Suprapubic skin (tissue), 4 donors: ENCODE results near the gene RYR1. TPM values are rescaled to one million over a fixed set of nuclear protein-coding genes. Genes with fewer than 3 reads are reported as not detected.
A peak's percentile ranks its signal among the peaks of the same experiment; 100 is the strongest.

ENCODE experiments used
- DNase-seq, 2 donors: peaks; one replicate each; pipeline ENCODE4 v3.0.0-alpha.2; 2019; ENCODE audit warnings: low spot score in 2 of 2
- H3K27ac ChIP-seq: fragments of 200-600 bp; sonication (generic); one replicate; pipeline ENCODE4 v1.5.1; 2019
- H3K27me3 ChIP-seq: fragments of 200-600 bp; sonication (generic); one replicate; pipeline ENCODE4 v1.5.1; 2019
- H3K36me3 ChIP-seq: fragments of 200-600 bp; sonication (generic); one replicate; pipeline ENCODE4 v1.5.1; 2019
- H3K4me1 ChIP-seq: fragments of 200-600 bp; sonication (generic); one replicate; pipeline ENCODE4 v1.5.1; 2019
- H3K4me3 ChIP-seq: fragments of 200-600 bp; sonication (generic); one replicate; pipeline ENCODE4 v1.5.1; 2019; ENCODE audit warnings: mild to moderate bottlenecking
- H3K9me3 ChIP-seq: fragments of 200-600 bp; sonication (generic); one replicate; pipeline ENCODE4 v1.5.1; 2019
- CTCF ChIP-seq, 2 donors: fragments of 200-600 bp in 1 of 2; fragments of 450-650 bp in 1 of 2; sonication (generic) in 1 of 2; IDR thresholded peaks; one replicate each; pipeline ENCODE4 v1.5.1; 2016 to 2019; ENCODE audit warnings: antibody characterized with exemption in 2 of 2, mild to moderate bottlenecking in 1 of 2, moderate library complexity in 1 of 2
- EP300 ChIP-seq: sonication (generic); formaldehyde crosslinking; IDR thresholded peaks from one replicate; pipeline ENCODE4 v1.6.1; 2017; ENCODE audit warnings: antibody characterized with exemption
- POLR2A ChIP-seq, 2 donors: fragments of 450-650 bp; IDR thresholded peaks; one replicate each; pipeline ENCODE4 v1.6.1; 2017; ENCODE audit warnings: antibody characterized with exemption in 2 of 2, mild to moderate bottlenecking in 2 of 2, moderate library complexity in 2 of 2
- POLR2AphosphoS5 ChIP-seq, 3 donors: sonication (generic); formaldehyde crosslinking; IDR thresholded peaks; one replicate each; pipeline ENCODE4 v1.6.1; 2017; ENCODE audit warnings: antibody characterized with exemption in 3 of 3
- WGBS: methylation state at CpG from one replicate; pipeline ENCODE4 v1.1.5; 2018; 5-methylcytosine and 5-hydroxymethylcytosine counted together
- total RNA-seq, 4 donors: library from RNA; depleted of rRNA; stranded (reverse); fragments of >200 nt; gene quantifications; one replicate each; pipeline ENCODE4 v1.1.0, GENCODE V29; 2016

RYR1 gene
- total RNA-seq, 4 donors from 2014 or later = 8.4 to 26.1 (median 13.1) TPM

GRCh38 chr19:38413416-38413815, 20.1 kb upstream of the RYR1 start:
- no peaks in the 10 kb centered on the region for H3K9me3 ChIP-seq
- H3K4me1 ChIP-seq = peaks cover 12% of the 10 kb centered on the region
- no peak for TF ChIP-seq POLR2A (IDR thresholded peaks at IDR 0.05)
- TF ChIP-seq CTCF (IDR thresholded peaks at IDR 0.05) = no peak
- no peak for TF ChIP-seq EP300
- TF ChIP-seq POLR2AphosphoS5 (IDR thresholded peaks at IDR 0.05) = no peak
- H3K36me3 ChIP-seq = peaks cover 7% of the 10 kb centered on the region
- H3K27ac ChIP-seq = no peak overlapping the region
- no peak for DNase-seq
- no peaks in the 10 kb centered on the region for H3K27me3 ChIP-seq
- WGBS = 83% methylated on average over 6 of the region's 6 CpGs
- no peak overlapping the region for H3K4me3 ChIP-seq

GRCh38 chr19:38417146-38417543, 16.3 kb upstream of the RYR1 start:
- H3K4me3 ChIP-seq = peak overlapping the region; percentile 44
- no peaks in the 10 kb centered on the region for H3K36me3 ChIP-seq
- 67% methylated on average over 8 of the region's 8 CpGs for WGBS
- H3K27me3 ChIP-seq = peaks cover 6% of the 10 kb centered on the region
- no peaks in the 10 kb centered on the region for H3K9me3 ChIP-seq
- DNase-seq = no peak
- TF ChIP-seq POLR2A (IDR thresholded peaks at IDR 0.05) = no peak
- no peak for TF ChIP-seq EP300
- no peak for TF ChIP-seq POLR2AphosphoS5 (IDR thresholded peaks at IDR 0.05)
- no peak for TF ChIP-seq CTCF (IDR thresholded peaks at IDR 0.05)
- H3K4me1 ChIP-seq = peaks cover 15% of the 10 kb centered on the region
- no peak overlapping the region for H3K27ac ChIP-seq

GRCh38 chr19:38417544-38418506, 15.7 kb upstream of the RYR1 start:
- TF ChIP-seq EP300 (no peak), POLR2AphosphoS5 (IDR thresholded peaks at IDR 0.05) (no peak), POLR2A (IDR thresholded peaks at IDR 0.05) (no peak), CTCF (IDR thresholded peaks at IDR 0.05) (no peak)
- H3K4me1 ChIP-seq = peaks cover 15% of the 10 kb centered on the region
- H3K27ac ChIP-seq = no peak overlapping the region
- WGBS = 4% methylated on average over 37 of the region's 49 CpGs
- H3K27me3 ChIP-seq = peaks cover 7% of the 10 kb centered on the region
- DNase-seq = peak in 1 of 2 donors; percentile 74
- H3K9me3 ChIP-seq = no peaks in the 10 kb centered on the region
- peak overlapping the region; percentile 44 for H3K4me3 ChIP-seq
- H3K36me3 ChIP-seq = no peaks in the 10 kb centered on the region

GRCh38 chr19:38420935-38421334, 12.6 kb upstream of the RYR1 start:
- Histone ChIP-seq H3K4me1 (peaks cover 15% of the 10 kb centered on the region), H3K9me3 (no peaks in the 10 kb centered on the region), H3K27me3 (peaks cover 18% of the 10 kb centered on the region), H3K27ac (no peak overlapping the region), H3K36me3 (no peaks in the 10 kb centered on the region), H3K4me3 (no peak overlapping the region)
- TF ChIP-seq POLR2AphosphoS5 (IDR thresholded peaks at IDR 0.05) = no peak
- WGBS = 60% methylated on average over 1 of the region's 9 CpGs
- no peak for DNase-seq

GRCh38 chr19:38421856-38422255, 11.6 kb upstream of the RYR1 start:
- Histone ChIP-seq H3K36me3 (no peaks in the 10 kb centered on the region), H3K4me3 (no peak overlapping the region), H3K9me3 (no peaks in the 10 kb centered on the region), H3K4me1 (peaks cover 15% of the 10 kb centered on the region), H3K27me3 (peaks cover 20% of the 10 kb centered on the region), H3K27ac (no peak overlapping the region)
- 71% methylated on average over 5 of the region's 14 CpGs for WGBS
- DNase-seq = no peak
- TF ChIP-seq EP300 = no peak
- TF ChIP-seq CTCF (IDR thresholded peaks at IDR 0.05) = no peak
- TF ChIP-seq POLR2A (IDR thresholded peaks at IDR 0.05) = no peak
- no peak for TF ChIP-seq POLR2AphosphoS5 (IDR thresholded peaks at IDR 0.05)
